Neuronal stem cell (in vitro differentiated cells): ENCODE data around the gene RPUSD1.
"Not testable (repeated sequence)": the region's sequence is repeated elsewhere in the genome, so short reads cannot be mapped to it uniquely, and the experiment has no call there.

Experiments used
- DNase-seq: peaks from one replicate; pipeline ENCODE4 v3.0.0-alpha.2; 2013; ENCODE audit warnings: low spot score
- H2AFZ ChIP-seq: one replicate; pipeline ENCODE4 v1.6.1; 2013; ENCODE audit warnings: mild to moderate bottlenecking, low read length, inconsistent platforms
- H2AK5ac ChIP-seq: 2 replicates; pipeline ENCODE4 v1.6.1; 2013; ENCODE audit warnings: low read depth, mild to moderate bottlenecking, inconsistent platforms, low read length, moderate library complexity, mixed read lengths
- H2BK120ac ChIP-seq: 2 replicates; pipeline ENCODE4 v1.6.1; 2013; ENCODE audit warnings: low read depth, mild to moderate bottlenecking, inconsistent platforms, low read length, moderate library complexity, mixed read lengths
- H2BK12ac ChIP-seq: one replicate; pipeline ENCODE4 v1.6.1; 2013; ENCODE audit warnings: low read length, inconsistent platforms
- H2BK15ac ChIP-seq: 2 replicates; pipeline ENCODE4 v1.6.1; 2013; ENCODE audit warnings: mild to moderate bottlenecking, low read length, inconsistent platforms, mixed read lengths
- H2BK5ac ChIP-seq: one replicate; pipeline ENCODE4 v1.6.1; 2013; ENCODE audit warnings: inconsistent platforms, mild to moderate bottlenecking, low read length, moderate library complexity
- H3K14ac ChIP-seq: one replicate; pipeline ENCODE4 v1.6.1; 2013; ENCODE audit warnings: low read length, inconsistent platforms
- H3K18ac ChIP-seq: 2 replicates; pipeline ENCODE4 v1.6.1; 2013; ENCODE audit warnings: low read length, inconsistent platforms
- H3K23ac ChIP-seq: 2 replicates; pipeline ENCODE4 v1.6.1; 2013; ENCODE audit warnings: low read depth, mild to moderate bottlenecking, mixed read lengths, low read length, inconsistent platforms; ENCODE audit not compliant: poor library complexity
- H3K27ac ChIP-seq: replicated peaks from 3 replicates; pipeline ENCODE4 v1.5.1; 2013; ENCODE audit warnings: low read length, inconsistent platforms
- H3K27me3 ChIP-seq, 3 experiments: 2 replicates each; pipeline ENCODE4 v1.6.1; 2013; ENCODE audit warnings: low read length in 3 of 3, mild to moderate bottlenecking in 2 of 3, inconsistent platforms in 1 of 3, low read depth in 1 of 3, mixed read lengths in 1 of 3, moderate library complexity in 1 of 3; ENCODE audit not compliant: control insufficient read depth in 3 of 3, insufficient read depth in 3 of 3
- H3K36me3 ChIP-seq, 2 donors: replicated peaks in 1 of 2; 2 replicates each; pipeline ENCODE4 v1.6.1; 2013; ENCODE audit warnings: low read length in 2 of 2; ENCODE audit not compliant: control insufficient read depth in 2 of 2, insufficient read depth in 2 of 2
- H3K4ac ChIP-seq: 2 replicates; pipeline ENCODE4 v1.6.1; 2013; ENCODE audit warnings: inconsistent platforms, mild to moderate bottlenecking, low read length, moderate library complexity
- H3K4me1 ChIP-seq, 2 donors: 1 replicate in 1 of 2; 2 replicates in 1 of 2; pipeline ENCODE4 v1.6.1; 2013; ENCODE audit warnings: low read length in 2 of 2, low read depth in 1 of 2; ENCODE audit not compliant: control insufficient read depth in 2 of 2, insufficient read depth in 1 of 2
- H3K4me2 ChIP-seq: one replicate; pipeline ENCODE4 v1.6.1; 2013; ENCODE audit warnings: mild to moderate bottlenecking, low read length, inconsistent platforms; ENCODE audit not compliant: insufficient read depth, poor library complexity, severe bottlenecking
- H3K4me3 ChIP-seq, 2 donors: 2 replicates each; pipeline ENCODE4 v1.5.1; 2013; ENCODE audit warnings: low read length in 2 of 2, mild to moderate bottlenecking in 2 of 2, inconsistent platforms in 1 of 2, moderate library complexity in 1 of 2
- H3K79me1 ChIP-seq: one replicate; pipeline ENCODE4 v1.6.1; 2013; ENCODE audit warnings: low read depth, mild to moderate bottlenecking, inconsistent platforms, low read length, moderate library complexity
- H3K9ac ChIP-seq: one replicate; pipeline ENCODE4 v1.6.1; 2013; ENCODE audit warnings: mild to moderate bottlenecking, low read depth, low read length, inconsistent platforms; ENCODE audit not compliant: poor library complexity
- H3K9me3 ChIP-seq, 2 donors: replicated peaks in 1 of 2; 2 replicates each; pipeline versions ENCODE3 to v1.6.1; 2013; ENCODE audit warnings: low read length in 2 of 2, mild to moderate bottlenecking in 2 of 2, inconsistent platforms in 1 of 2, low read depth in 1 of 2, mixed read lengths in 1 of 2, moderate library complexity in 1 of 2; ENCODE audit not compliant: control insufficient read depth in 2 of 2, insufficient read depth in 1 of 2
- H4K8ac ChIP-seq: one replicate; pipeline ENCODE4 v1.6.1; 2013; ENCODE audit warnings: low read depth, mild to moderate bottlenecking, inconsistent platforms, low read length, moderate library complexity
- H4K91ac ChIP-seq: one replicate; pipeline ENCODE4 v1.6.1; 2013; ENCODE audit warnings: low read length, low read depth, mild to moderate bottlenecking, inconsistent platforms; ENCODE audit not compliant: poor library complexity
- WGBS, 2 donors: extraction: QIAGEN DNeasy Blood & Tissue Kit; methylation state at CpG; one replicate each; pipeline ENCODE4 v1.1.7; 2013; ENCODE audit warnings: missing lambda C conversion rate in 2 of 2, mixed read lengths in 1 of 2; ENCODE audit not compliant: insufficient read length in 2 of 2, insufficient replicate concordance in 1 of 2; ENCODE audit errors: extremely low coverage in 2 of 2; 5-methylcytosine and 5-hydroxymethylcytosine counted together

Gene RPUSD1

DNA sequence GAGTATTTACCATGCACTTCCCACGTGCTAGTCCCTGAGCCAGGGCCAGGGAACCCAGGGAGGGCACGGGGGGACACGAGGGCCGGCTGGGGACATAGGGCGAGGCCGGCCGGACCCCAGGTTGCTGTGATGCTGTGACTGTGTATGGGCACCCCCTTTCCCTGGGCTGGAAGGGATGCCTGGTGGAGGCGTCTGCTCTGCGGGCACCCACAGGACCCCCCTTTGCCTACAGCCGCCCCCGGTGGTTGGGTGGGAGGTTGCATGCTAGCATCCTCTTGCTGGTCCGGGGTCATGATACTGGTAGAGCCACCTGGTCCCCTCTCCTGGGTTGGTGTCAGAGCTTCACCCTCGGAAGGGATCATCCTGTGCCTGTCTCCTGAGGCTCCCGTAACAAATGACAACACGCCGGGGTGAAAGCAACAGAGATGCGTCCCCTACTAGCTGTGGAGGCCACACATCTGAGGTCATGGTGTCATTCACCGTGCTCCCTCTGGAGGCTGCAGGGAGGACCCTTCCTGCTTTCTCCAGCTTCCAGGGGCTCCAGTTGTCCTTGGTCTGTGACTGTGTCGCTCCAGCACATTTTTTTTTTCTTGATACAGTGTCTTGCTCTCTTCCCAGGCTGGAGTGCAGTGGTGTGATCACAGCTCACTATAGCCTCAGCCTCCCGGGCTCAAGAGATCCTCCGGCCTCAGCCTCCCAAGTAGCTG, 44.2 kb downstream of the RPUSD1 start:
- H3K27ac ChIP-seq, result no peak overlapping the region
- H4K8ac ChIP-seq, result no peak overlapping the region
- H3K36me3 ChIP-seq, result no peaks in the 10 kb centered on the region
- H2BK12ac ChIP-seq, result peak overlapping the region; percentile 16
- peaks cover 10% of the 10 kb centered on the region for H3K79me1 ChIP-seq
- H3K27me3 ChIP-seq, result no peaks in the 10 kb centered on the region
- no peaks in the 10 kb centered on the region for H3K9me3 ChIP-seq
- peak overlapping the region; percentile 80 for H3K23ac ChIP-seq
- H3K9ac ChIP-seq, result no peak overlapping the region
- H2BK15ac ChIP-seq, result peak overlapping the region; percentile 67
- H2BK120ac ChIP-seq, result no peak overlapping the region
- peak overlapping the region; percentile 39 for H2BK5ac ChIP-seq
- peaks cover 4 to 5% of the 10 kb centered on the region in 2 donors for H3K4me1 ChIP-seq
- H2AK5ac ChIP-seq, result peak overlapping the region; percentile 84
- H3K4me2 ChIP-seq, result no peak overlapping the region
- no peak overlapping the region for H3K4me3 ChIP-seq
- no peak overlapping the region for H3K14ac ChIP-seq
- peak overlapping the region; percentile 28 for H3K18ac ChIP-seq
- no peak overlapping the region for H2AFZ ChIP-seq
- H4K91ac ChIP-seq, result no peak overlapping the region
- peak overlapping the region; percentile 37 for H3K4ac ChIP-seq
- DNase-seq, result no peak
- no CpG with 5 or more reads among the region's 21 CpGs for WGBS, 2 donors

DNA sequence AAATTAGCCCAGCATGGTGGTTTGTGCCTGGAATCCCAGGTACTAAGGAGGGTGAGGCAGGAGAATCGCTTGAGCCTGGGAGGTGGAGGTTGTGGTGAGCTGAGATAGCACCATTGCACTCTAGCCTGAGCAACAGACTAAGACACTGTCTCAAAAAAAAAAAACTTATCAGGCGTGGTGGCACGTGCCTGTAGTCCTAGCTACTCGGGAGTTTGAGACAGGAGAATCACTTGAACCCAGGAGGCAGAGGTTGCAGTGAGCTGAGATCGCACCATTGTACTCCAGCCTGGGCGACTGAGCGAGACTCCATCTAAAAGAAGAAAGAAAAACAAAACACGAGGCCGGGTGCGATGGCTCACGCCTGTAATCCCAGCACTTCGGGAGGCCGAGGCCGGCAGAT, 45.3 kb downstream of the RPUSD1 start:
- H3K9me3 ChIP-seq, H3K14ac ChIP-seq, H3K27me3 ChIP-seq, H3K79me1 ChIP-seq, H2BK5ac ChIP-seq, DNase-seq, H3K27ac ChIP-seq, H3K9ac ChIP-seq, H3K36me3 ChIP-seq, H3K18ac ChIP-seq, H2BK12ac ChIP-seq, H4K8ac ChIP-seq, H3K4me2 ChIP-seq, H2AFZ ChIP-seq, H3K4me1 ChIP-seq, H3K4me3 ChIP-seq, H2BK15ac ChIP-seq, H3K23ac ChIP-seq, H4K91ac ChIP-seq, H2BK120ac ChIP-seq, H2AK5ac ChIP-seq, H3K4ac ChIP-seq: not testable (repeated sequence)
- no CpG with 5 or more reads among the region's 14 CpGs for WGBS, 2 donors

DNA sequence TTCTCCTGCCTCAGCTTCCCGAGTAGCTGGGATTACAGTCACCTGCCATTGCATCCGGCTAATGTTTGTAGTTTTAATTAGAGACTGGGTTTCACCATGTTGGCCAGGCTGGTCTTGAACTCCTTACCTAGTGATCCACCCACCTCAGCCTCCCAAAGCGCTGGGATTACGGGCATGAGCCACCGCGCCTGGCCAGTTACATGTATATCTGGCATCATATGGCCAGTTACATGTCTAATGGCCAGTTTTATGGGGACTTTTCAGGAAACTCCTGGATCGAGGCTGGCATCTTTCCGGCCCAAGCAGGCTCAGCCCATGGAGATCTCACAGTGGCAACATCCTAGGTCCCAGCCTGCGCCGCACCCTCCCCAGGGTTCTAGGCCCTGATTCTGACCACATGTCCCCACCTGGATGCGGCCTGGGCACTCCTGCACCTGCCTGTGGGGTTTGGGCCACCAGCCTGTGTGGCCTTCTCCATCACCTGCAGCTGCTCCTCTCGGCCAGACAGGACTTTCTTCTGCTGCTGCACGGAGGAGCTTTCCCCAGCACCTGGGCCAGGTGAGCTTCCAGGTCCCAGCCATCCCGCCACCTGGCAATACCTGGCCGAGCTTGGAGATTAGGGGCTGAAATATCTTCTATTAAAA, 46.1 kb downstream of the RPUSD1 start:
- Histone ChIP-seq H3K4me3 (no peak overlapping the region), H4K8ac (no peak overlapping the region), H2BK120ac (no peak overlapping the region), H3K18ac (no peak overlapping the region), H3K9ac (peak overlapping the region; percentile 21), H3K14ac (peak overlapping the region; percentile 82), H3K4me1 (peaks cover 4 to 5% of the 10 kb centered on the region in 2 donors), H2BK5ac (no peak overlapping the region), H3K27ac (no peak overlapping the region), H3K23ac (no peak overlapping the region), H3K27me3 (no peaks in the 10 kb centered on the region), H3K36me3 (peaks cover 7 to 10% of the 10 kb centered on the region in 2 donors), H3K79me1 (peaks cover 7% of the 10 kb centered on the region), H4K91ac (no peak overlapping the region), H2AK5ac (peak overlapping the region; percentile 98), H3K9me3 (no peaks in the 10 kb centered on the region), H2AFZ (no peak overlapping the region), H2BK12ac (no peak overlapping the region), H3K4me2 (no peak overlapping the region), H3K4ac (no peak overlapping the region), H2BK15ac (peak overlapping the region; percentile 75)
- no CpG with 5 or more reads among the region's 15 CpGs for WGBS, 2 donors
- no peak for DNase-seq

DNA sequence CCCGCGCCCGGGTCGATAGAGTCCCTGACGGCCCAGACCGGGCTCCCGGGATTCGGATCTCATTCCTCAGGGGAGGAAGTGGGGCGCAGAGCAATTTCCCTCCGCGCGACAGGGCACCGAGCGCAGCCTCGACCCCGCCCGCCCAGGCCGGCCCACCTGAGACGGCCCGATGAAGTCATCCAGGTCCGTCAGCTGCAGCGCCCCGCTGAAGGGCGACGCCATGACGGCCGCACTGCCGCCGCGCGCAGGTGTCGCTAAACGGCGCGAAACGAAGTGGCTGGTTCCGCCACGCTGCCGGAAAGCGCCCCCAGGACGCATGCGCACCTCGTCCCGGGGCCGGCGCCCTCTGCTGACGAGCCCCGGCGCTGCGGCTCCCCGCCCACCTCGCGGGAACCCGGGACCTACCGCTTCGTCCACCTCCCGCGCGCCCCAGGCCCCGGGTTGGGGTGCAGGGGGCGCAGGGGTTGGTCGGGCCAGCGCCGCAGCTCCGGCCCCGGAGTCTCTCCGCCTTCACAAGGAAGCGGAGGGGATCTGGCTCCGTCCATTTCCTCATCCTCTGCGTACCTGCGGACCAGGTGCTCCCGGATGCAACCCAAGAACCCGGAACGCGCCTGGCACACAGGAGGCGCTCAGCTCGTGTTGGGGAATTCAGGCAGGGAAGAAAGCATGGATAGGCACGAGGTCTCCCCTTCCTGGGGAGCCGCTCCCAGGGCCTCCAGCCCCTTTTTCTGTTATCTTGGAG, 47.2 kb downstream of the RPUSD1 start, which contains the start of gene CIAO3:
CIAO3 (minus strand) TSS at position 234 of the 742 bp plus-strand sequence; CDS start at position 222, 12 bp downstream.
- Histone ChIP-seq H3K4ac (peak within 1 kb of the TSS; percentile 76), H2BK15ac (no peak within 1 kb of the TSS), H2AFZ (peak within 1 kb of the TSS; percentile 100), H3K27ac (no peak within 1 kb of the TSS), H2BK5ac (peak within 1 kb of the TSS; percentile 66), H3K27me3 (no peaks in the 10 kb centered on the region), H2BK12ac (no peak within 1 kb of the TSS), H3K4me1 (peaks cover 4 to 5% of the 10 kb centered on the region in 2 donors), H3K4me2 (peak within 1 kb of the TSS; percentile 96), H2BK120ac (no peak within 1 kb of the TSS), H3K14ac (peak within 1 kb of the TSS; percentile 56), H3K4me3 (peak within 1 kb of the TSS; percentile 84 to 94), H3K23ac (peak within 1 kb of the TSS; percentile 73), H3K36me3 (peaks cover 11 to 21% of the 10 kb centered on the region in 2 donors), H3K79me1 (peaks cover 7% of the 10 kb centered on the region), H2AK5ac (peak within 1 kb of the TSS; percentile 90), H3K18ac (peak within 1 kb of the TSS; percentile 90), H3K9ac (peak within 1 kb of the TSS; percentile 88), H4K91ac (peak within 1 kb of the TSS; percentile 38), H3K9me3 (no peaks in the 10 kb centered on the region), H4K8ac (no peak within 1 kb of the TSS)
- WGBS, 2 donors, result no CpG with 5 or more reads among the region's 79 CpGs
- DNase-seq, result peak; percentile 91
